ENCODE data around the gene CYP19A1. TPM values are rescaled to one million over a fixed set of nuclear protein-coding genes. Genes with fewer than 3 reads are reported as not detected.

Gene CYP19A1
- polyA plus RNA-seq, 2 donors: 0.05 TPM; not detected in 1

- Histone ChIP-seq H3K4me3 (ENCODE audit: low read depth in 1 of 2, low read length in 2 of 2) (no peak overlapping the region), H3K27ac (ENCODE audit: low read depth in 2 of 2, low read length in 1 of 2) (peak overlapping the region in 1 of 2 donors; percentile 62), H3K4me1 (ENCODE audit: control insufficient read depth in 2 of 2, insufficient read depth in 2 of 2, low read length in 1 of 2) (peaks cover 0 to 4% of the 10 kb centered on the region in 2 donors)
Measured at GRCh38 chr15:51366071-51366470, 27.7 kb upstream of the CYP19A1 start.

GRCh38 chr15:51365417-51365816 lies 27.0 kb upstream of the CYP19A1 start:
- Histone ChIP-seq H3K4me3 (ENCODE audit: low read depth in 1 of 2, low read length in 2 of 2) (no peak overlapping the region), H3K9me3 (ENCODE audit: control insufficient read depth in 2 of 2, insufficient read depth in 1 of 2, low read depth in 1 of 2, low read length in 1 of 2) (no peaks in the 10 kb centered on the region), H3K27me3 (ENCODE audit: control insufficient read depth in 1 of 2, insufficient read depth in 2 of 2, low read length in 2 of 2) (no peaks in the 10 kb centered on the region), H3K36me3 (ENCODE audit: control insufficient read depth in 2 of 2, insufficient read depth in 2 of 2, low read length in 1 of 2) (no peaks in the 10 kb centered on the region), H3K4me1 (ENCODE audit: control insufficient read depth in 2 of 2, insufficient read depth in 2 of 2, low read length in 1 of 2) (peaks cover 0 to 4% of the 10 kb centered on the region in 2 donors), H3K27ac (ENCODE audit: low read depth in 2 of 2, low read length in 1 of 2) (no peak overlapping the region)
- WGBS, 2 donors: 83 to 92% methylated on average over 6 of the region's 6 CpGs

More at GRCh38 chr15:51366071-51366470, 27.7 kb upstream of the CYP19A1 start:
- Histone ChIP-seq H3K27me3 (ENCODE audit: control insufficient read depth in 1 of 2, insufficient read depth in 2 of 2, low read length in 2 of 2) (no peaks in the 10 kb centered on the region), H3K9me3 (ENCODE audit: control insufficient read depth in 2 of 2, insufficient read depth in 1 of 2, low read depth in 1 of 2, low read length in 1 of 2) (no peaks in the 10 kb centered on the region), H3K36me3 (ENCODE audit: control insufficient read depth in 2 of 2, insufficient read depth in 2 of 2, low read length in 1 of 2) (no peaks in the 10 kb centered on the region)
- WGBS, 2 donors: 75 to 76% methylated on average over 5 of the region's 5 CpGs

GRCh38 chr15:51363383-51363782 lies 25.0 kb upstream of the CYP19A1 start:
- no peaks in the 10 kb centered on the region for H3K36me3 ChIP-seq (ENCODE audit: control insufficient read depth in 2 of 2, insufficient read depth in 2 of 2, low read length in 1 of 2)
- H3K9me3 ChIP-seq (ENCODE audit: control insufficient read depth in 2 of 2, insufficient read depth in 1 of 2, low read depth in 1 of 2, low read length in 1 of 2): no peaks in the 10 kb centered on the region
- no peak overlapping the region for H3K4me3 ChIP-seq (ENCODE audit: low read depth in 1 of 2, low read length in 2 of 2)
- no peak overlapping the region for H3K27ac ChIP-seq (ENCODE audit: low read depth in 2 of 2, low read length in 1 of 2)
- peaks cover 0 to 4% of the 10 kb centered on the region in 2 donors for H3K4me1 ChIP-seq (ENCODE audit: control insufficient read depth in 2 of 2, insufficient read depth in 2 of 2, low read length in 1 of 2)
- 76 to 84% methylated on average over 9 of the region's 9 CpGs for WGBS, 2 donors
- no peaks in the 10 kb centered on the region for H3K27me3 ChIP-seq (ENCODE audit: control insufficient read depth in 1 of 2, insufficient read depth in 2 of 2, low read length in 2 of 2)

- H3K9me3 ChIP-seq (ENCODE audit: control insufficient read depth in 2 of 2, insufficient read depth in 1 of 2, low read depth in 1 of 2, low read length in 1 of 2): no peaks in the 10 kb centered on the region
- peak overlapping the region in 1 of 2 donors; percentile 71 for H3K27ac ChIP-seq (ENCODE audit: low read depth in 2 of 2, low read length in 1 of 2)
- H3K27me3 ChIP-seq (ENCODE audit: control insufficient read depth in 1 of 2, insufficient read depth in 2 of 2, low read length in 2 of 2): no peaks in the 10 kb centered on the region
- peaks cover 0 to 2% of the 10 kb centered on the region in 2 donors for H3K4me1 ChIP-seq (ENCODE audit: control insufficient read depth in 2 of 2, insufficient read depth in 2 of 2, low read length in 1 of 2)
- H3K36me3 ChIP-seq (ENCODE audit: control insufficient read depth in 2 of 2, insufficient read depth in 2 of 2, low read length in 1 of 2): no peaks in the 10 kb centered on the region
- H3K4me3 ChIP-seq (ENCODE audit: low read depth in 1 of 2, low read length in 2 of 2): no peak overlapping the region
- 57 to 75% methylated on average over 7 of the region's 7 CpGs for WGBS, 2 donors
Measured at GRCh38 chr15:51359981-51360380, 21.6 kb upstream of the CYP19A1 start.

- Histone ChIP-seq H3K27me3 (ENCODE audit: control insufficient read depth in 1 of 2, insufficient read depth in 2 of 2, low read length in 2 of 2) (no peaks in the 10 kb centered on the region), H3K27ac (ENCODE audit: low read depth in 2 of 2, low read length in 1 of 2) (no peak overlapping the region), H3K36me3 (ENCODE audit: control insufficient read depth in 2 of 2, insufficient read depth in 2 of 2, low read length in 1 of 2) (no peaks in the 10 kb centered on the region), H3K4me3 (ENCODE audit: low read depth in 1 of 2, low read length in 2 of 2) (no peak overlapping the region), H3K4me1 (ENCODE audit: control insufficient read depth in 2 of 2, insufficient read depth in 2 of 2, low read length in 1 of 2) (no peaks in the 10 kb centered on the region), H3K9me3 (ENCODE audit: control insufficient read depth in 2 of 2, insufficient read depth in 1 of 2, low read depth in 1 of 2, low read length in 1 of 2) (no peaks in the 10 kb centered on the region)
- WGBS, 2 donors: 91 to 94% methylated on average over 6 of the region's 6 CpGs
Measured at GRCh38 chr15:51356983-51357382, 18.6 kb upstream of the CYP19A1 start.

GRCh38 chr15:51356147-51356546 lies 17.8 kb upstream of the CYP19A1 start:
- 93 to 96% methylated on average over 5 of the region's 5 CpGs for WGBS, 2 donors
- Histone ChIP-seq H3K4me1 (ENCODE audit: control insufficient read depth in 2 of 2, insufficient read depth in 2 of 2, low read length in 1 of 2) (no peaks in the 10 kb centered on the region), H3K27ac (ENCODE audit: low read depth in 2 of 2, low read length in 1 of 2) (no peak overlapping the region)

GRCh38 chr15:51355096-51355495 lies 16.7 kb upstream of the CYP19A1 start:
- Histone ChIP-seq H3K27ac (ENCODE audit: low read depth in 2 of 2, low read length in 1 of 2) (no peak overlapping the region), H3K36me3 (ENCODE audit: control insufficient read depth in 2 of 2, insufficient read depth in 2 of 2, low read length in 1 of 2) (no peaks in the 10 kb centered on the region), H3K4me1 (ENCODE audit: control insufficient read depth in 2 of 2, insufficient read depth in 2 of 2, low read length in 1 of 2) (no peaks in the 10 kb centered on the region), H3K27me3 (ENCODE audit: control insufficient read depth in 1 of 2, insufficient read depth in 2 of 2, low read length in 2 of 2) (no peaks in the 10 kb centered on the region), H3K9me3 (ENCODE audit: control insufficient read depth in 2 of 2, insufficient read depth in 1 of 2, low read depth in 1 of 2, low read length in 1 of 2) (no peaks in the 10 kb centered on the region), H3K4me3 (ENCODE audit: low read depth in 1 of 2, low read length in 2 of 2) (no peak overlapping the region)
- 88 to 93% methylated on average over 1 of the region's 1 CpG for WGBS, 2 donors

More at GRCh38 chr15:51356147-51356546, 17.8 kb upstream of the CYP19A1 start:
- Histone ChIP-seq H3K27me3 (ENCODE audit: control insufficient read depth in 1 of 2, insufficient read depth in 2 of 2, low read length in 2 of 2) (no peaks in the 10 kb centered on the region), H3K9me3 (ENCODE audit: control insufficient read depth in 2 of 2, insufficient read depth in 1 of 2, low read depth in 1 of 2, low read length in 1 of 2) (no peaks in the 10 kb centered on the region), H3K4me3 (ENCODE audit: low read depth in 1 of 2, low read length in 2 of 2) (no peak overlapping the region), H3K36me3 (ENCODE audit: control insufficient read depth in 2 of 2, insufficient read depth in 2 of 2, low read length in 1 of 2) (no peaks in the 10 kb centered on the region)

GRCh38 chr15:51353976-51354375 lies 15.6 kb upstream of the CYP19A1 start:
- H3K4me1 ChIP-seq (ENCODE audit: control insufficient read depth in 2 of 2, insufficient read depth in 2 of 2, low read length in 1 of 2): no peaks in the 10 kb centered on the region
- no peak overlapping the region for H3K27ac ChIP-seq (ENCODE audit: low read depth in 2 of 2, low read length in 1 of 2)
- H3K9me3 ChIP-seq (ENCODE audit: control insufficient read depth in 2 of 2, insufficient read depth in 1 of 2, low read depth in 1 of 2, low read length in 1 of 2): no peaks in the 10 kb centered on the region
- WGBS, 2 donors: 50 to 60% methylated on average over 2 of the region's 2 CpGs
- H3K36me3 ChIP-seq (ENCODE audit: control insufficient read depth in 2 of 2, insufficient read depth in 2 of 2, low read length in 1 of 2): no peaks in the 10 kb centered on the region
- H3K27me3 ChIP-seq (ENCODE audit: control insufficient read depth in 1 of 2, insufficient read depth in 2 of 2, low read length in 2 of 2): no peaks in the 10 kb centered on the region
- H3K4me3 ChIP-seq (ENCODE audit: low read depth in 1 of 2, low read length in 2 of 2): no peak overlapping the region

- Histone ChIP-seq H3K27me3 (ENCODE audit: control insufficient read depth in 1 of 2, insufficient read depth in 2 of 2, low read length in 2 of 2) (no peaks in the 10 kb centered on the region), H3K9me3 (ENCODE audit: control insufficient read depth in 2 of 2, insufficient read depth in 1 of 2, low read depth in 1 of 2, low read length in 1 of 2) (no peaks in the 10 kb centered on the region), H3K36me3 (ENCODE audit: control insufficient read depth in 2 of 2, insufficient read depth in 2 of 2, low read length in 1 of 2) (no peaks in the 10 kb centered on the region), H3K4me1 (ENCODE audit: control insufficient read depth in 2 of 2, insufficient read depth in 2 of 2, low read length in 1 of 2) (no peaks in the 10 kb centered on the region), H3K4me3 (ENCODE audit: low read depth in 1 of 2, low read length in 2 of 2) (no peak overlapping the region), H3K27ac (ENCODE audit: low read depth in 2 of 2, low read length in 1 of 2) (no peak overlapping the region)
- 93 to 97% methylated on average over 3 of the region's 3 CpGs for WGBS, 2 donors
Measured at GRCh38 chr15:51350723-51351122, 12.3 kb upstream of the CYP19A1 start.

- H3K36me3 ChIP-seq (ENCODE audit: control insufficient read depth in 2 of 2, insufficient read depth in 2 of 2, low read length in 1 of 2): no peaks in the 10 kb centered on the region
- no peaks in the 10 kb centered on the region for H3K9me3 ChIP-seq (ENCODE audit: control insufficient read depth in 2 of 2, insufficient read depth in 1 of 2, low read depth in 1 of 2, low read length in 1 of 2)
- H3K27me3 ChIP-seq (ENCODE audit: control insufficient read depth in 1 of 2, insufficient read depth in 2 of 2, low read length in 2 of 2): no peaks in the 10 kb centered on the region
- WGBS, 2 donors: 58 to 62% methylated on average over 4 of the region's 4 CpGs
- H3K27ac ChIP-seq (ENCODE audit: low read depth in 2 of 2, low read length in 1 of 2): no peak overlapping the region
- H3K4me3 ChIP-seq (ENCODE audit: low read depth in 1 of 2, low read length in 2 of 2): no peak overlapping the region
- no peaks in the 10 kb centered on the region for H3K4me1 ChIP-seq (ENCODE audit: control insufficient read depth in 2 of 2, insufficient read depth in 2 of 2, low read length in 1 of 2)
Measured at GRCh38 chr15:51349156-51349844, 10.9 kb upstream of the CYP19A1 start.

All from esophagus (tissue), 2 donors.